Activated CD8-positive, alpha-beta T cell treated with anti-CD3 and anti-CD28 coated beads for 36 hours (primary cell): ENCODE data around the gene FASTKD3. TPM values are rescaled to one million over a fixed set of nuclear protein-coding genes. Genes with fewer than 3 reads are reported as not detected.

Source experiments
- ATAC-seq: fragments of 200-7000 bp; cut with Tn5 transposase; one replicate; pipeline ENCODE4 v1.10.0; 2021; ENCODE audit warnings: mild to moderate bottlenecking, moderate library complexity
- CTCF ChIA-PET: fragments of 350-600 bp; sonication (Branson Sonifier 250); formaldehyde crosslinking; loops from one replicate; lab custom pipeline; 2021; ENCODE audit warnings: antibody characterized with exemption; lab: Charles Lee
- POLR2A ChIA-PET: fragments of 350-600 bp; sonication (Branson Sonifier 250); formaldehyde crosslinking; loops from one replicate; lab custom pipeline; 2021; ENCODE audit warnings: antibody characterized with exemption; lab: Charles Lee
- DNase-seq: peaks from one replicate; pipeline ENCODE4 v3.0.0-alpha.2; 2020
- H3K27ac Mint-ChIP-seq: one replicate; pipeline ENCODE4 v1.8.0; 2021; ENCODE audit warnings: mild to moderate bottlenecking, mixed read lengths
- H3K27me3 Mint-ChIP-seq: one replicate; pipeline ENCODE4 v1.8.0; 2021; ENCODE audit warnings: mixed read lengths
- H3K36me3 Mint-ChIP-seq: one replicate; pipeline ENCODE4 v1.8.0; 2021; ENCODE audit warnings: low read depth, mixed read lengths
- H3K4me1 Mint-ChIP-seq: one replicate; pipeline ENCODE4 v1.8.0; 2021; ENCODE audit warnings: low read depth, mixed read lengths
- H3K4me3 Mint-ChIP-seq: one replicate; pipeline ENCODE4 v1.8.0; 2021; ENCODE audit warnings: mild to moderate bottlenecking, moderate library complexity, mixed read lengths
- H3K9me3 Mint-ChIP-seq: one replicate; pipeline ENCODE4 v1.8.0; 2021; ENCODE audit warnings: mixed read lengths
- CTCF ChIP-seq: fragments of 200-600 bp; IDR thresholded peaks from one replicate; pipeline ENCODE4 v1.8.0; 2022; ENCODE audit warnings: antibody characterized with exemption, mild to moderate bottlenecking
- intact Hi-C: fragments of 100-400 bp; cut with micrococcal nuclease; formaldehyde crosslinking; loops from one replicate; pipeline ENCODE4 v1.10.0; 2022
- total RNA-seq, 2 experiments: library from RNA; stranded (reverse); gene quantifications; one replicate each; pipeline ENCODE4 v1.2.3, GENCODE V29; 2021

FASTKD3 gene
- total RNA-seq, 2 experiments from 2014 or later, result 10.6 to 10.7 TPM

GRCh38 chr5:7813576-7813975, 55.3 kb downstream of the FASTKD3 start:
- no peak for TF ChIP-seq CTCF
- DNase-seq (no peak), ATAC-seq (no peak)
- H3K36me3 Mint-ChIP-seq, result no peaks in the 10 kb centered on the region
- POLR2A ChIA-PET, result no interaction called here
- H3K27me3 Mint-ChIP-seq, result peaks cover 28% of the 10 kb centered on the region
- no peak overlapping the region for H3K27ac Mint-ChIP-seq
- H3K9me3 Mint-ChIP-seq, result no peaks in the 10 kb centered on the region
- H3K4me3 Mint-ChIP-seq, result no peak overlapping the region
- no peaks in the 10 kb centered on the region for H3K4me1 Mint-ChIP-seq
- intact Hi-C loops, result no loop called here
- CTCF ChIA-PET, result interaction anchor here (1.5 to 2.2 kb wide), 2 partner anchors 9 to 10 kb away, joined by 4 to 5 read pairs; no protein-coding TSS in a partner anchor

GRCh38 chr5:7813007-7813406, 55.8 kb downstream of the FASTKD3 start:
- CTCF ChIA-PET, result interaction anchor here (1.5 to 2.2 kb wide), 2 partner anchors 9 kb away, joined by 4 to 5 read pairs; no protein-coding TSS in a partner anchor
- intact Hi-C loops, result no loop called here
- ATAC-seq (no peak), DNase-seq (no peak)
- Mint-ChIP-seq H3K27me3 (peaks cover 28% of the 10 kb centered on the region), H3K27ac (no peak overlapping the region), H3K4me1 (no peaks in the 10 kb centered on the region), H3K9me3 (no peaks in the 10 kb centered on the region), H3K36me3 (no peaks in the 10 kb centered on the region), H3K4me3 (no peak overlapping the region)
- POLR2A ChIA-PET, result no interaction called here
- no peak for TF ChIP-seq CTCF

GRCh38 chr5:7811715-7812114, 57.1 kb downstream of the FASTKD3 start:
- H3K4me1 Mint-ChIP-seq, result no peaks in the 10 kb centered on the region
- ChIA-PET POLR2A (no interaction called here), CTCF (no interaction called here)
- H3K4me3 Mint-ChIP-seq, result no peak overlapping the region
- no peak for TF ChIP-seq CTCF
- H3K9me3 Mint-ChIP-seq, result no peaks in the 10 kb centered on the region
- peaks cover 27% of the 10 kb centered on the region for H3K27me3 Mint-ChIP-seq
- DNase-seq (no peak), ATAC-seq (no peak)
- no peak overlapping the region for H3K27ac Mint-ChIP-seq
- intact Hi-C loops, result no loop called here
- H3K36me3 Mint-ChIP-seq, result no peaks in the 10 kb centered on the region

Other genes starting within 250 kb of the FASTKD3 start
- not detected for gene CFAP90, start 17.9 kb downstream of the FASTKD3 start, total RNA-seq
- 10 to 100 TPM; 54.3 to 57.8 TPM for gene MTRR, start 117 bp upstream of the FASTKD3 start, total RNA-seq